Umbilical cord (tissue), 2 donors: ENCODE results near the gene TBC1D22B. TPM values are rescaled to one million over a fixed set of nuclear protein-coding genes. Genes with fewer than 3 reads are reported as not detected.
A peak's percentile ranks its signal among the peaks of the same experiment; 100 is the strongest.

Experiments
- DNase-seq: peaks from one replicate; pipeline ENCODE4 v3.0.0-alpha.2; 2015; ENCODE audit warnings: low spot score
- total RNA-seq: library from RNA; depleted of rRNA; stranded (reverse); fragments of >200 nt; gene quantifications from one replicate; pipeline ENCODE4 v1.2.3, GENCODE V29; 2014; ENCODE audit warnings: low replicate concordance; ENCODE audit not compliant: insufficient read depth

The TBC1D22B gene
- 1.7 TPM for total RNA-seq

- DNase-seq: peak; percentile 97
Measured at GRCh38 chr6:37257634-37258404, at the start of gene TBC1D22B, which contains the start of gene TMEM217. Gene TBC1D22B, plus strand, starts transcription at chr6:37257772. Its CDS starts 146 bp downstream, at chr6:37257918. Gene TMEM217, minus strand, starts transcription at chr6:37258144. Its CDS starts 39,114 bp downstream, at chr6:37219030.

DNA sequence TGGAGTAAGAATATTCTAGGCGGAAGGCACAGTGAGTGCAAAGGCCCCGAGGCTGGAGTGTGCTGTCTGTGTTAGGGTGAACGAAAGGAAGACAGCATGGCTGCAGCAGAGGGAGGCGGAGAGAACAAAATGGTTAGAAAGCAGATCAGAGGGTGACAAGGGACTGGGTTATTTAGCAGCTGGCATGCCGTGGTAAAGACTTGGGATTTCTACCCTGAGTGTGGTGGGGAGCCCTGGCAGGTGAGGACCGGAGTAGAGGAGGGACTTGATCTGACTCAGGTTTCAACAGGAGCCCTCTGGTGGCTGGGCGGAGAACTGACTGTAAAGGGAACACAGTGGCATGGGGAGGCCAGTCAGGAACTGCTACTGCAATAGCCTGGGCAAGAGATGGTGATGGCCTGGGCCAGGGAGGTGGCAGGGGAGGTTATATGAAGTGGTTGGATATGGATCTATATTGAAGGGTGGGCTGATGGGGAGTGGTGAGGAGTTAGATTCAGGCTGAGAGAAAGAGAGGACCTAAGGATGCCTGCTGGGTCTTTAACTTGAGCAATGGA, 49.6 kb upstream of the TBC1D22B start:
- peak; percentile 61 for DNase-seq

- no peak for DNase-seq
Measured at GRCh38 chr6:37208793-37209192, 48.8 kb upstream of the TBC1D22B start.

DNA sequence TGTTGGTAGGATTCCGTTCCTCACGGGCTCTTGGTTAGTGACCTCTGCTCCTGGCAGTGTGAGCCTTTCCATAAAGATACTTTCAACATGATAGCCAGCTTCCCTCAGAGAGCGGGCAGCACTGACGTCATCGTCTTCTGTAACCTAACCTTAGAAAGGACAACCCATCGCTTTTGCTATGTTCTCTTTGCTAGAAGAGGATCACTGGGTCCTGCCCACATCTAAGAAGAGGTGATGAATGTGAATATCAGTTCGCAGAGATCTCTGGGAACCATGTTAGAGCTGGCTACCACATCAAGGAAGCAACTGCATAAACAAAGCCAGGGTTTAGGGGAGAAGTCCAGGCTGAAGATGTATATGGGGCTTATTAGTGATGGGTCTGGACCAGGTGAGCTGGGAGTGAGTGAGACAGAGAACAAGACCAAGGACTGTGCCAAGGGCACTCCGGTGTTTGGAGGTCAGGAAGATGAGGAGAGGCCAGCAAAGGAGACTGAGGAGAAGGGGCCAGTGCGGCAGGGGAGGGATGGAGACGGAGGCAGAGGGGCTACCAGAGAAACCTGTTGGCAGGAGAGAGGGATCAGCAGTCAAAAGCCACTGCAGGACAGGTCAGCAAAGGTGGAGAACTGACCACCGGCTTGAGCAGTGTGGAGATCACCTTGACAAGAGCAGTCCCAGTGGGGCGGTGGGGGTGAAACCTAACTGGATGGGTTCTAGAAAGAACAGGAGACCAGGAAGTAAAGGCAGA, 47.9 kb upstream of the TBC1D22B start:
- no peak for DNase-seq

DNA sequence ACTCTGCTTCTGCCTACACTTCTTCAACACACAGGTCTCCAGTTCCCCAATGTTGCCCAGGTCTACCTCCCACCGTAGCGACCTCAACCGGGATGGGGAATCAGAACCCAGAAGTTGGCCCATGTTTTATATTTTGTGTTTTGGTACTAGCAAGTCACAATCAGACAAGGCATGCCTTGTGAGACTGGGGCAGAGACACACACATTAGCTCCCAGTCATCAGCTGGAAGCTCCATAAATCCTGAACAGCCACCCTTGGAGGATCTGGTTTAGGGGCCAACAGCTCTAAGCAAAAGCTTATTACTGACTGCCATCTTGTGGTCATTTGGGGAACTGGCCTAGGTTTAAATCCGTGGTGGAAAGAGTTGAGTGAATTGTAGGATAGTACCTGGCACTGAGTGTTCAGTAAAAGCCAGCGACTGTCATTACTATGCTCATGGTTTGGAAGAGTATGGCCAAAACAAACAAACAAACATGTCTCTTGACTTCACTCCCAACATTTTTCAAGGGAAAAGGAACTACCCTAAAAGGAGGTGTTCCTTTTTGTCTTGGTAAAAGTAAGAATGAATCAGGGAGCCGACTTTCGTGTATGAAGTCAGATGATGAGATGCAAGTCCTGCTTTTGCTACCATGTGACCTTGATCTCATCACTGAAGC, 47.1 kb upstream of the TBC1D22B start:
- DNase-seq: peak; percentile 92

DNA sequence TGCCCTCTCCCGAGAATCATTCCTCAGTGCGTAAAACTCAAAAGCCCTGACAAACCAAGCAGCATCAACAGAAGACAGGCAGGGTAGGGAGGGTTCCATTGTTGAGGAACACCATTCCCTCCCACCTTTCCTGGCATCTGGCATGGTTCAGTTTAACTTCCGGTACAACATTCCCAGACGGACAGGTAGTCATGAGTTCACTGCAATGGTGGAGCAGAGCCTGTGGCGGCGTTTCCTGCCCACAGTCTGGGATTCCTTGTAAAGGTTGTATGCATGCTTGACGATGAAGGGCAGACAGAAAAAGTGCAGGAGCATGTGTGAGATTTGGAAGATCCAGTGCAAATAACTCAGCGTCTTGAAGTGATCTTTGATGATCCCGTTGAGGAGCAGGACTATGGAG, 45.3 kb upstream of the TBC1D22B start:
- DNase-seq: no peak

DNA sequence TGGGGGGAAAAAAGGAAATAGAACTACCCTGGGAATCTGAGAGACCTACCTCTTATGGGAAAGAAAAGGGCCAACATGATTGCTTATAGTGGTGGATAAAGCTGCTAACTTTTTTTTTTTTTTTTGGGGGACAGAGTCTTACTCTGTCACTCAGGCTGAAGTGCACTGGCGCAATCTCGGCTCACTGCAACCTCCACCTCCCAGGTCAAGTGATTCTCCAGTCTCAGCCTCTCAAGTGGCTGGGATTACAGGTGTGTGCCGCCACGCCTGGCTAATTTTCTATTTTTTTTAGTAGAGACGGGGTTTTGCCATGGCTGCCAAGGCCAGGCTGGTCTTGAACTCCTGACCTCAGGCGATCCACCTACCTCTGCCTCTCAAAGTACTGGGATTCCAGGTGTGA, 39.5 kb upstream of the TBC1D22B start:
- no peak for DNase-seq

DNA sequence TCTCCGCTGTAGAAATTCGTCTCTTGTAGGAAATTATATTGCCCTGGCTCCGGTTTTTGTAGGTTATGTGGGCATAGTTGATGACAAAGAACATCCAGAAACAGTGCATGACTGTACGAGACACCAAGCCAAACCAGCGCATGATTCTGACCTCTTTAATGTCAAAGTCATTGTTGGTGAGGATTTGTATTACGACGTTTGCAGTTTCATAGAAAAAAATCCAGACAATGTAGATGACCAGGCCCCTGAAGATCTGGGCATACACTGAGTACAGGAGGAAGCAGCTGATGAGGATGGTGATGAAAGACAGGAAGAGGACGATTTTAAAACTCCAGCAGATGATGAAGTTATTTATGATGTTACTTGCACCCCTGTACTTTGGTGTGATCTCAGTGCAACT, 39.1 kb upstream of the TBC1D22B start:
- no peak for DNase-seq

- no peak for DNase-seq
Measured at GRCh38 chr6:37221585-37222124, 35.9 kb upstream of the TBC1D22B start.

DNA sequence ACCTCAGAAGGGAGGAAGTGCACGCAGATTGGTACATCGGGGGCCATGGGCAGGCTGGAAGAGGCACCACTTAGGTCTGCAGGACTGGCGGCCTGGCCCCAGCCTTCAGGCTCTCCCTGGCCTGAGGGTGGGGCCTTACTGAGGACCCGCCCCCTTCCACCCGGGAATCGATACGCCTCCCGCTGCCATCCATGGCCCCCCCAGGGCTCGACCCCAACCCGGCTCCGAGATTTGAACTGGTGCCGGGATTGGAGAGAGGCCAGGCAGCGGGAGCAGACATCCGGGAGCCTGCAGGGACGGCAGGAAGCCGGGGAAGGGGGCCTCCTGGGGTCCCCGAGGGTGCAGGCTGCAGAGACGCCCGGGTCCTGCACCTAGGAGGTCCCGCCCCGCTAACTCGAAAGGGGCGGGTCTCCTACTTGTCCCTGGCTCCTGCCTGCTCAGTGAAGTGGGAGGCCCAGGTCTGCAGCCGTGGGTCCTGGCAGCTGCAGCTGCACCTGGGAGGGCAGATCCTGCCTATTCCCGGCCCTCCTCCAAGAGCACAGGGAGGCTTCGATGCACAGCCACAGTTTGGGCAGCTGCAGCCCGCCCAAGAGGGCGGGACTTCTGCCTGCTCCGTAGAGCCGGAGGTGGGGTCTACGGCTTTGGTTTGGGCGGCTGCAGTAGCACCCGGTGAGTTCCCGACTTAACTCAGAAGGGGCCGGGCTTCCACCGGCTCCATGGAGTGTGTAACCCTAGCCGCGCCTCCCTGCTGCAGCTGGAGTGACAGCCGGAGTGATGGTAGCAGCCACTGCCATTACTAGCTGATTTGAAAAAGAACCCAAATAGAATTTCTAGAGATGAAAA, 35.2 kb upstream of the TBC1D22B start:
- peak; percentile 93 for DNase-seq

- DNase-seq: no peak
Measured at GRCh38 chr6:37222992-37223391, 34.6 kb upstream of the TBC1D22B start.

GRCh38 chr6:37225350-37226169, 32.0 kb upstream of the TBC1D22B start:
- DNase-seq: no peak

- no peak for DNase-seq
Measured at GRCh38 chr6:37230104-37230503, 27.5 kb upstream of the TBC1D22B start.

GRCh38 chr6:37232430-37233017, 25.0 kb upstream of the TBC1D22B start:
- DNase-seq: no peak

DNA sequence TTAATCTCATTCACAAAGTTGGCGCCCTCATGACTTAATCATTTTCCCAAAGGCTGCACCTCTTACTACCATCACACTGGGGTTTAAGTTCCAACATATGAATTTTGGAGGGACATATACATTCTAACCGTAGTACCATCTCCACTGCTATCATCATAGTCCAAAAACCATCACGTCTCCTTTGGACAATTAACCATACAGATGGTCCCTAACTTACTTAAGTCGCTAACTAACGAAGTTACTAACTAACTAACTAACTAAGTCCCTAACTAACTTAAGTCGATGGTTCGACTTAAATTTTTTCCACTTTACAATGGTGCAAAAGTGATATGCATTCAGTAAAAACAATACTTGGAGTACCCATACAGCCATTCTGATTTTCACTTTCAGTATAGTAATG, 24.0 kb upstream of the TBC1D22B start:
- no peak for DNase-seq

GRCh38 chr6:37236921-37237320, 20.7 kb upstream of the TBC1D22B start:
- no peak for DNase-seq

- DNase-seq: no peak
Measured at GRCh38 chr6:37237789-37238188, 19.8 kb upstream of the TBC1D22B start.

DNA sequence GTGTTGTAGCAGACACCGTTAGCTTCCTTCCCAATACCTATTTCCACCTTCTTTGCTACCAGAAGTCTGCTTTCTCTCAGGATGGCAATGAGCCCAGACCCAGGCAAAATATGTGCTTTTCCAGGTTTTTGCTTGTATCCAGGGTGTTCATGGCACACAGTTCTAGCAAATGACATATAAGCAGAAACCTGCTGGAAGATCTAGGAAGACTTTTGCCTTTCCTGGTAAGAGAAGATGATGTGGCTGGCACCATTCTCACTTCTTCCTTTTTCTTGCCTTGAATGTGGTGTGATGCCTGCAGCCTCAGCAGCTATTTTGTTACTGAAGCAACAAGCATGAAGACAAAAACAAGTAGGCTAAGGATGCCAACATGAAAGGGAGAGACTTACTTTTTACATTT, 19.2 kb upstream of the TBC1D22B start:
- no peak for DNase-seq

GRCh38 chr6:37239526-37239925, 18.0 kb upstream of the TBC1D22B start:
- DNase-seq: no peak
